GM12891 (cell line): ENCODE measurements around the gene FLT3.

Experiments
- POLR2A ChIP-seq: IDR thresholded peaks from 2 replicates; pipeline ENCODE4 v1.6.1; 2011; ENCODE audit warnings: low read depth, low read length, control low read depth
- POLR2AphosphoS5 ChIP-seq: IDR thresholded peaks from 2 replicates; pipeline ENCODE4 v1.6.1; 2011; ENCODE audit warnings: low read depth, low read length, control low read depth
- POU2F2 ChIP-seq: IDR thresholded peaks from 2 replicates; pipeline ENCODE4 v1.6.1; 2011; ENCODE audit warnings: low read depth, mild to moderate bottlenecking, control low read depth, low read length, moderate library complexity
- TAF1 ChIP-seq: IDR thresholded peaks from 2 replicates; pipeline ENCODE4 v1.6.1; 2011; ENCODE audit warnings: low read depth, low read length, control low read depth

DNA sequence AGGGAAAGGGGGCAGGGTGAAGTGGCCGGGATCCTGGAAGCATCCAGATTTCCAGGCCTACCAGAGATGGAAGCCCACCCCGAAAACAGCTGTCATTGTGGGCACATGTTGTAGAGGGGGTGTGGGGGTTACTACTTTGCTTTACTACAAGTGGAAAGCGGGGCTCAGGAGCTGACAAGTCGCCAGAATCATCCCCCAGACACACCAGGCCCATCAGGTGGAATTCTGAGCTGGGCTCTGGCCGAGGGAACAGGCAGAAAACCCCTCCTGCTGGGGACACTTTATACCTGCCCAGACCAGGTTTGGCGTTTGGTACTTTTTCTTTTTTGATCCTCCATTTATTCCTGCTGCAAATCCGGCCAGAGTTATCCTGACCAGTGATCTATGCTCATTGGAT is 135.0 kb downstream of the FLT3 start:
- TF ChIP-seq POLR2A (no peak), POU2F2 (no peak), POLR2AphosphoS5 (no peak), TAF1 (no peak)
